GM23338 (cell line): ENCODE data around the gene P4HTM. TPM values are rescaled to one million over a fixed set of nuclear protein-coding genes. Genes with fewer than 3 reads are reported as not detected.

Experiments
- ATAC-seq: fragments of 200-7000 bp; cut with Tn5 transposase; 3 replicates; pipeline ENCODE4 v1.9.1; 2020
- DNase-seq: peaks from one replicate; pipeline ENCODE4 v3.0.0-alpha.2; 2015; ENCODE audit warnings: low spot score
- H2AFZ ChIP-seq: fragments of 200-600 bp; sonication (generic); 2 replicates; pipeline ENCODE4 v1.8.0; 2016; ENCODE audit warnings: antibody characterized with exemption, mild to moderate bottlenecking, moderate library complexity
- H3F3A ChIP-seq: fragments of 200-600 bp; sonication (generic); replicated peaks from 2 replicates; pipeline ENCODE4 v1.8.0; 2017; ENCODE audit warnings: antibody characterized with exemption, mixed run types, low read depth
- H3K27ac ChIP-seq: fragments of 200-600 bp; sonication (generic); 2 replicates; pipeline ENCODE4 v1.6.1; 2016; ENCODE audit warnings: low read depth
- H3K27me3 ChIP-seq: fragments of 200-600 bp; sonication (generic); 2 replicates; pipeline ENCODE4 v1.8.0; 2016; ENCODE audit warnings: mild to moderate bottlenecking, mixed run types, moderate library complexity; ENCODE audit not compliant: insufficient read depth
- H3K36me3 ChIP-seq: fragments of 200-600 bp; sonication (generic); 2 replicates; pipeline ENCODE4 v1.8.0; 2016; ENCODE audit warnings: mild to moderate bottlenecking; ENCODE audit not compliant: insufficient read depth
- H3K4me1 ChIP-seq: fragments of 200-600 bp; sonication (generic); 2 replicates; pipeline ENCODE4 v1.8.0; 2016; ENCODE audit warnings: mild to moderate bottlenecking, moderate library complexity; ENCODE audit not compliant: insufficient read depth
- H3K4me2 ChIP-seq: fragments of 200-600 bp; sonication (generic); 2 replicates; pipeline ENCODE4 v1.7.1; 2017; ENCODE audit warnings: mixed run types
- H3K4me3 ChIP-seq: fragments of 200-600 bp; sonication (generic); 2 replicates; pipeline ENCODE4 v1.6.1; 2016; ENCODE audit warnings: mixed run types
- H3K79me2 ChIP-seq: fragments of 200-600 bp; sonication (generic); replicated peaks from 2 replicates; pipeline ENCODE4 v1.8.0; 2017; ENCODE audit warnings: mild to moderate bottlenecking; ENCODE audit not compliant: insufficient read depth
- H3K9me2 ChIP-seq: fragments of 200-600 bp; sonication (generic); 2 replicates; pipeline ENCODE4 v1.8.0; 2017; ENCODE audit not compliant: insufficient read depth
- H4K20me1 ChIP-seq: fragments of 200-600 bp; sonication (generic); replicated peaks from 2 replicates; pipeline ENCODE4 v1.8.0; 2017; ENCODE audit warnings: mild to moderate bottlenecking; ENCODE audit not compliant: insufficient read depth
- H3K27ac Mint-ChIP-seq: 2 replicates; pipeline ENCODE4 v1.8.0; 2020; ENCODE audit warnings: inconsistent platforms, mild to moderate bottlenecking, moderate library complexity, mixed read lengths
- H3K27me3 Mint-ChIP-seq: 3 replicates; pipeline ENCODE4 v1.8.0; 2022; ENCODE audit warnings: low read depth, mild to moderate bottlenecking, moderate library complexity, mixed read lengths, inconsistent platforms; ENCODE audit not compliant: insufficient read depth, poor library complexity
- H3K36me3 Mint-ChIP-seq: 3 replicates; pipeline ENCODE4 v1.8.0; 2021; ENCODE audit warnings: low read depth, mild to moderate bottlenecking, inconsistent platforms, moderate library complexity, mixed read lengths
- H3K4me1 Mint-ChIP-seq: 3 replicates; pipeline ENCODE4 v1.8.0; 2020; ENCODE audit warnings: mild to moderate bottlenecking, inconsistent platforms, mixed read lengths
- H3K4me3 Mint-ChIP-seq: 3 replicates; pipeline ENCODE4 v1.8.0; 2021; ENCODE audit warnings: moderate library complexity, mild to moderate bottlenecking, inconsistent platforms, mixed read lengths
- H3K9me3 Mint-ChIP-seq: 3 replicates; pipeline ENCODE4 v1.8.0; 2020; ENCODE audit warnings: moderate library complexity, mild to moderate bottlenecking, inconsistent platforms, mixed read lengths
- CREB1 ChIP-seq: fragments of 250-450 bp; sonication (Bioruptor Pico); IDR thresholded peaks from 2 replicates; pipeline ENCODE4 v1.5.0; 2020; ENCODE audit warnings: low read depth, mild to moderate bottlenecking, moderate library complexity
- EZH2 ChIP-seq: fragments of 200-600 bp; sonication (generic); IDR thresholded peaks from one replicate; pipeline ENCODE4 v1.8.0; 2017; ENCODE audit warnings: antibody characterized with exemption, mild to moderate bottlenecking, low read depth; ENCODE audit not compliant: unreplicated experiment
- EZH2phosphoT487 ChIP-seq: fragments of 200-600 bp; sonication (generic); IDR thresholded peaks from one replicate; pipeline ENCODE4 v1.8.1; 2018; ENCODE audit warnings: antibody characterized with exemption; ENCODE audit not compliant: unreplicated experiment
- JUNB ChIP-seq: IDR thresholded peaks from one replicate; pipeline ENCODE4 v1.6.1; 2016; ENCODE audit warnings: antibody characterized with exemption; ENCODE audit not compliant: unreplicated experiment
- STAT1 ChIP-seq: IDR thresholded peaks from one replicate; pipeline ENCODE4 v1.6.1; 2016; ENCODE audit warnings: antibody characterized with exemption; ENCODE audit not compliant: unreplicated experiment
- ZNF331 ChIP-seq: fragments of 250-450 bp; sonication (Bioruptor Pico); IDR thresholded peaks from 2 replicates; pipeline ENCODE4 v1.5.0; 2020; ENCODE audit warnings: low read depth, mild to moderate bottlenecking, moderate library complexity
- ZNF462 ChIP-seq: fragments of 250-450 bp; sonication (Bioruptor Pico); IDR thresholded peaks from 2 replicates; pipeline ENCODE4 v1.5.0; 2020; ENCODE audit warnings: mild to moderate bottlenecking, moderate library complexity
- polyA plus RNA-seq: library from polyadenylated mRNA; unstranded; fragments of >200 nt; fragmentation: Nextera tagmentation; extraction: Ambion mirVana; gene quantifications from 2 replicates; pipeline ENCODE4 v1.2.1, GENCODE V29; 2016
- total RNA-seq: library from RNA; depleted of rRNA; stranded (reverse); fragments of >200 nt; shearing (Covaris generic); gene quantifications from 2 replicates; pipeline ENCODE4 v1.2.3, GENCODE V29; 2014

P4HTM gene
- total and polyA plus RNA-seq, 2 experiments from 2014 or later: 15.9 to 28.7 TPM

GRCh38 chr3:48945891-48946549 is 44.0 kb upstream of the P4HTM start (continued):
- TF ChIP-seq EZH2 (no peak), ZNF462 (CRISPR knock-in tag) (no peak), JUNB (no peak), CREB1 (CRISPR knock-in tag) (no peak), EZH2phosphoT487 (no peak), ZNF331 (no peak), STAT1 (no peak)

DNA sequence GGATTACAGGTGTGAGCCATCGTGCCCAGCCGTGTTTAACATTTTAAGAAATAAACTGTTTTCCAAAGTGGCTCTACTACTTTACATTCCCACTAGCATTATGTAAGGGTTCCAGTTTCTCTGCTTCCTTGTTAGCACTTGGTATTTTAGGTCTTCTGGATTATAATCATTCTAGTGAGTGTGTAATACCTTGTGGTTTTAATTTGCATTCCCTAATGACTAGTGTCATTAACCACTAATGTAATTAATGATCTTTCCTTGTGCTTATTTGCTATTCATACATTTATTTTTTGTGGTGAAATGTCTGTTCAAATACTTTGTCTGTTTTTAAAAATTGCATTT is 40.7 kb upstream of the P4HTM start:
- peaks cover 12% of the 10 kb centered on the region; the same call in 1 of the 2 replicates for H3K4me1 ChIP-seq
- Mint-ChIP-seq H3K4me1 (peaks cover 11% of the 10 kb centered on the region; the same call in 2 of the 3 replicates), H3K27ac (no peak overlapping the region), H3K36me3 (peaks cover 6% of the 10 kb centered on the region; the same call in 2 of the 3 replicates), H3K9me3 (no peaks in the 10 kb centered on the region), H3K27me3 (peaks cover 3% of the 10 kb centered on the region), H3K4me3 (no peak overlapping the region; the same call in 2 of the 3 replicates)
- H3F3A ChIP-seq: peaks cover 5% of the 10 kb centered on the region; the same call in 1 of the 2 replicates
- H3K4me2 ChIP-seq: no peak overlapping the region
- H3K36me3 ChIP-seq: no peaks in the 10 kb centered on the region
- no peak overlapping the region for H3K4me3 ChIP-seq
- no peaks in the 10 kb centered on the region for H3K27me3 ChIP-seq
- no peaks in the 10 kb centered on the region for H3K9me2 ChIP-seq
- H2AFZ ChIP-seq: no peak overlapping the region
- ATAC-seq (no peak), DNase-seq (no peak)
- H4K20me1 ChIP-seq: peaks cover 33% of the 10 kb centered on the region
- H3K27ac ChIP-seq: 0 out of 2 replicates have a peak overlapping the region, but pooled peaks have one; percentile 16
- H3K79me2 ChIP-seq: peaks cover 93% of the 10 kb centered on the region
- no peak for TF ChIP-seq ZNF462 (CRISPR knock-in tag)
